Keratinocyte (primary cell): Measurements from ENCODE around the gene ATP1A1. TPM values are rescaled to one million over a fixed set of nuclear protein-coding genes. Genes with fewer than 3 reads are reported as not detected.

Experiments
- DNase-seq: peaks from one replicate; pipeline ENCODE4 v3.0.0-alpha.2; 2011; ENCODE audit warnings: low read depth, missing footprints, low spot score
- FAIRE-seq: peaks from 2 replicates; lab custom pipeline; 2011; peaks lifted over from hg19 to GRCh38; lab: Jason Lieb, UNC
- H2AFZ ChIP-seq: 2 replicates; pipeline ENCODE4 v1.6.0; 2012; ENCODE audit warnings: low read length, control low read depth, inconsistent platforms; ENCODE audit not compliant: control insufficient read depth
- H3K27ac ChIP-seq: 2 replicates; pipeline ENCODE4 v1.5.1; 2011; ENCODE audit warnings: low read length; ENCODE audit not compliant: control insufficient read depth, insufficient read depth
- H3K27me3 ChIP-seq: 3 replicates; pipeline ENCODE4 v1.6.0; 2011; ENCODE audit warnings: low read length; ENCODE audit not compliant: control insufficient read depth, insufficient read depth; ENCODE audit errors: extremely low read depth
- H3K36me3 ChIP-seq, 2 experiments: 2 replicates in 1 of 2; 3 replicates in 1 of 2; pipeline ENCODE4 v1.5.1; 2011; ENCODE audit warnings: low read length in 2 of 2, mild to moderate bottlenecking in 1 of 2; ENCODE audit not compliant: control insufficient read depth in 2 of 2, insufficient read depth in 2 of 2; ENCODE audit errors: extremely low read depth in 1 of 2
- H3K4me1 ChIP-seq: 3 replicates; pipeline ENCODE4 v1.5.1; 2011; ENCODE audit warnings: low read length; ENCODE audit not compliant: control insufficient read depth, insufficient read depth; ENCODE audit errors: extremely low read depth
- H3K4me2 ChIP-seq: 3 replicates; pipeline ENCODE4 v1.6.0; 2011; ENCODE audit warnings: low read depth, low read length; ENCODE audit not compliant: control insufficient read depth, insufficient read depth; ENCODE audit errors: extremely low read depth
- H3K4me3 ChIP-seq, 3 experiments: fragments of 200-600 bp in 1 of 3; sonication (generic) in 1 of 3; 2 replicates in 2 of 3; 3 replicates in 1 of 3; pipeline ENCODE4 v1.5.1; 2011 to 2016; ENCODE audit warnings: low read length in 3 of 3, mild to moderate bottlenecking in 3 of 3, control low read depth in 2 of 3, inconsistent platforms in 1 of 3, low read depth in 1 of 3, mixed read lengths in 1 of 3, mixed run types in 1 of 3, moderate library complexity in 1 of 3; ENCODE audit not compliant: control insufficient read depth in 2 of 3, insufficient read depth in 2 of 3; ENCODE audit errors: extremely low read depth in 1 of 3
- H3K79me2 ChIP-seq: 2 replicates; pipeline ENCODE4 v1.6.0; 2012; ENCODE audit warnings: low read length; ENCODE audit not compliant: control insufficient read depth, insufficient read depth
- H3K9ac ChIP-seq: 3 replicates; pipeline ENCODE4 v1.6.0; 2011; ENCODE audit warnings: low read length; ENCODE audit not compliant: control insufficient read depth, insufficient read depth; ENCODE audit errors: extremely low read depth
- H3K9me1 ChIP-seq: 3 replicates; pipeline ENCODE4 v1.6.0; 2011; ENCODE audit warnings: low read length; ENCODE audit not compliant: control insufficient read depth, insufficient read depth; ENCODE audit errors: extremely low read depth
- H3K9me3 ChIP-seq: 2 replicates; pipeline ENCODE4 v1.5.1; 2012; ENCODE audit warnings: low read depth, low read length; ENCODE audit not compliant: control insufficient read depth
- H4K20me1 ChIP-seq: 3 replicates; pipeline ENCODE4 v1.6.0; 2011; ENCODE audit warnings: low read length; ENCODE audit not compliant: control insufficient read depth, insufficient read depth; ENCODE audit errors: extremely low read depth
- EZH2 ChIP-seq: IDR thresholded peaks from one replicate; pipeline ENCODE4 v1.6.1; 2012; ENCODE audit warnings: inconsistent platforms, mild to moderate bottlenecking, low read length, moderate library complexity
- dilution Hi-C: fragments of 300-500 bp; cut with MboI; formaldehyde crosslinking; loops from one replicate; pipeline ENCODE4 v1.7.0; 2020; ENCODE audit warnings: low sequenced_read_pairs; ENCODE audit not compliant: extremely low pct_ligation_motif_present
- polyA plus RNA-seq, 5 experiments: library from polyadenylated mRNA; depleted of rRNA in 3 of 5; stranded (reverse) in 3 of 5; stranded (forward) in 1 of 5; unstranded in 1 of 5; fragments of >200 nt; gene quantifications; 1 replicate in 1 of 5; 2 replicates in 3 of 5; 3 replicates in 1 of 5; pipeline versions ENCODE4 v1.2.1 to v1.2.3, GENCODE V29; 2011 to 2012; ENCODE audit warnings: missing spikeins in 2 of 5, low read depth in 1 of 5, low replicate concordance in 1 of 5
- TF ChIP-seq, protein P1 (sequence below), 3 experiments: IDR thresholded peaks in 1 of 3; conservative IDR thresholded peaks in 1 of 3; optimal IDR thresholded peaks in 1 of 3; 2 replicates in 2 of 3; 3 replicates in 1 of 3; pipeline versions ENCODE3 to v1.5.1; 2011; ENCODE audit warnings: low read length in 3 of 3, mild to moderate bottlenecking in 3 of 3, moderate library complexity in 2 of 3, control low read depth in 1 of 3, inconsistent platforms in 1 of 3; ENCODE audit not compliant: insufficient read depth in 2 of 3; ENCODE audit errors: extremely low read depth in 1 of 3

ATP1A1 gene
- polyA plus RNA-seq, 1 donor (not counting 4 experiments of a cell fraction or from before 2014, with no cell fraction given): 357 TPM

DNA sequence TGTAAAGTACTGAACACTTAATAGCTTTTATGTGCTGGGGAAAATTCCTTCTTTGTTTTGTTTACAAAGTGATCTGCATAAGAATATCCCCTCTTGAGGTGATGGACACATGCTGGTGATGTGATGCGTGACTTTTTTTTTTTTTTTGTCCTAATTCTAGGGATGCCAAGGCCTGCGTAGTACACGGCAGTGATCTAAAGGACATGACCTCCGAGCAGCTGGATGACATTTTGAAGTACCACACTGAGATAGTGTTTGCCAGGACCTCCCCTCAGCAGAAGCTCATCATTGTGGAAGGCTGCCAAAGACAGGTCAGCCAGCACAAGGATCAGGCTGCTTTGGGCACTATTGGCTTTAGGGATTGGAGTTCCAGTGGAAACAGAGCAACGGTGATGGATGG is 24.7 kb downstream of the ATP1A1 start:
- H3K4me2 ChIP-seq: no peak overlapping the region
- H4K20me1 ChIP-seq: no peaks in the 10 kb centered on the region
- no peak for FAIRE-seq
- H3K4me1 ChIP-seq: no peaks in the 10 kb centered on the region
- no peak overlapping the region for H3K9ac ChIP-seq
- no peaks in the 10 kb centered on the region for H3K9me1 ChIP-seq
- no peaks in the 10 kb centered on the region for H3K9me3 ChIP-seq
- no peaks in the 10 kb centered on the region for H3K27me3 ChIP-seq
- no peaks in the 10 kb centered on the region for H3K79me2 ChIP-seq
- H3K27ac ChIP-seq: no peak overlapping the region
- H3K4me3 ChIP-seq: no peak overlapping the region
- TF ChIP-seq, protein P1, sequence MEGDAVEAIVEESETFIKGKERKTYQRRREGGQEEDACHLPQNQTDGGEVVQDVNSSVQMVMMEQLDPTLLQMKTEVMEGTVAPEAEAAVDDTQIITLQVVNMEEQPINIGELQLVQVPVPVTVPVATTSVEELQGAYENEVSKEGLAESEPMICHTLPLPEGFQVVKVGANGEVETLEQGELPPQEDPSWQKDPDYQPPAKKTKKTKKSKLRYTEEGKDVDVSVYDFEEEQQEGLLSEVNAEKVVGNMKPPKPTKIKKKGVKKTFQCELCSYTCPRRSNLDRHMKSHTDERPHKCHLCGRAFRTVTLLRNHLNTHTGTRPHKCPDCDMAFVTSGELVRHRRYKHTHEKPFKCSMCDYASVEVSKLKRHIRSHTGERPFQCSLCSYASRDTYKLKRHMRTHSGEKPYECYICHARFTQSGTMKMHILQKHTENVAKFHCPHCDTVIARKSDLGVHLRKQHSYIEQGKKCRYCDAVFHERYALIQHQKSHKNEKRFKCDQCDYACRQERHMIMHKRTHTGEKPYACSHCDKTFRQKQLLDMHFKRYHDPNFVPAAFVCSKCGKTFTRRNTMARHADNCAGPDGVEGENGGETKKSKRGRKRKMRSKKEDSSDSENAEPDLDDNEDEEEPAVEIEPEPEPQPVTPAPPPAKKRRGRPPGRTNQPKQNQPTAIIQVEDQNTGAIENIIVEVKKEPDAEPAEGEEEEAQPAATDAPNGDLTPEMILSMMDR (optimal IDR thresholded peaks at IDR 0.05 in 1 of 3, IDR thresholded peaks at IDR 0.05 in 1 of 3, conservative IDR thresholded peaks at IDR 0.05 in 1 of 3; ENCODE audit: extremely low read depth in 1 of 3, insufficient read depth in 2 of 3, low read length in 3 of 3): no peak
- TF ChIP-seq EZH2: no peak
- H2AFZ ChIP-seq: no peak overlapping the region
- peaks cover 59 to 68% of the 10 kb centered on the region in 2 experiments for H3K36me3 ChIP-seq
- dilution Hi-C loops: no loop called here
- no peak for DNase-seq

DNA sequence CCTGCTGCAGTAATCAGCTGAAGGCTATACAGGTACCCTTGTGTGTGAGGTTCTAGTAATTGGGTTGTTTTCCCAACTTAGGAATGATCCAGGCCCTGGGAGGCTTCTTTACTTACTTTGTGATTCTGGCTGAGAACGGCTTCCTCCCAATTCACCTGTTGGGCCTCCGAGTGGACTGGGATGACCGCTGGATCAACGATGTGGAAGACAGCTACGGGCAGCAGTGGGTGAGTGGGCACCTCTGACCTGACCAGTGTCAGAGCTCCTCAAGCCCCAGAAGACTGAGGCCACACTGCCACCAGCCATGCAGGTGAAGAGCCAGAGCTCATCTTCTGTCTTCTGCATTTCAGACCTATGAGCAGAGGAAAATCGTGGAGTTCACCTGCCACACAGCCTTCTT is 27.7 kb downstream of the ATP1A1 start:
- H3K4me2 ChIP-seq: no peak overlapping the region

More for the DNA sequence above, 27.7 kb downstream of the ATP1A1 start:
- H3K9me3 ChIP-seq: no peaks in the 10 kb centered on the region
- no peak for TF ChIP-seq EZH2
- TF ChIP-seq, protein P1 (optimal IDR thresholded peaks at IDR 0.05 in 1 of 3, IDR thresholded peaks at IDR 0.05 in 1 of 3, conservative IDR thresholded peaks at IDR 0.05 in 1 of 3; ENCODE audit: extremely low read depth in 1 of 3, insufficient read depth in 2 of 3, low read length in 3 of 3): no peak
- H3K36me3 ChIP-seq: peaks cover 67 to 69% of the 10 kb centered on the region in 2 experiments
- dilution Hi-C loops: loop anchor here (5.0 kb wide), 1 partner anchor 82 kb away; no protein-coding TSS in a partner anchor
- H2AFZ ChIP-seq: no peak overlapping the region
- H4K20me1 ChIP-seq: peaks cover 9% of the 10 kb centered on the region
- peaks cover 2% of the 10 kb centered on the region for H3K9me1 ChIP-seq
- no peak overlapping the region for H3K9ac ChIP-seq
- FAIRE-seq (no peak), DNase-seq (no peak)
- H3K79me2 ChIP-seq: no peaks in the 10 kb centered on the region
- no peak overlapping the region for H3K4me3 ChIP-seq
- peaks cover 17% of the 10 kb centered on the region for H3K4me1 ChIP-seq
- no peaks in the 10 kb centered on the region for H3K27me3 ChIP-seq
- H3K27ac ChIP-seq: no peak overlapping the region
